IPS-15b (cell line): ENCODE measurements around the gene PHF2.

ENCODE experiments used
- H3K27me3 ChIP-seq: one replicate; pipeline ENCODE4 v1.6.1; 2013; ENCODE audit warnings: low read length; ENCODE audit not compliant: control insufficient read depth, insufficient read depth
- H3K36me3 ChIP-seq: one replicate; pipeline ENCODE4 v1.6.1; 2013; ENCODE audit warnings: low read length; ENCODE audit not compliant: control insufficient read depth, insufficient read depth
- H3K4me1 ChIP-seq: one replicate; pipeline ENCODE4 v1.6.1; 2013; ENCODE audit warnings: mild to moderate bottlenecking, low read length; ENCODE audit not compliant: control insufficient read depth, insufficient read depth
- H3K4me3 ChIP-seq: one replicate; pipeline ENCODE4 v1.5.1; 2013; ENCODE audit warnings: low read depth, low read length
- H3K9ac ChIP-seq: one replicate; pipeline ENCODE4 v1.6.1; 2013; ENCODE audit warnings: low read depth, mild to moderate bottlenecking, low read length
- H3K9me3 ChIP-seq: one replicate; pipeline ENCODE4 v1.6.1; 2013; ENCODE audit warnings: mild to moderate bottlenecking, low read length; ENCODE audit not compliant: control insufficient read depth, insufficient read depth

The PHF2 gene

DNA sequence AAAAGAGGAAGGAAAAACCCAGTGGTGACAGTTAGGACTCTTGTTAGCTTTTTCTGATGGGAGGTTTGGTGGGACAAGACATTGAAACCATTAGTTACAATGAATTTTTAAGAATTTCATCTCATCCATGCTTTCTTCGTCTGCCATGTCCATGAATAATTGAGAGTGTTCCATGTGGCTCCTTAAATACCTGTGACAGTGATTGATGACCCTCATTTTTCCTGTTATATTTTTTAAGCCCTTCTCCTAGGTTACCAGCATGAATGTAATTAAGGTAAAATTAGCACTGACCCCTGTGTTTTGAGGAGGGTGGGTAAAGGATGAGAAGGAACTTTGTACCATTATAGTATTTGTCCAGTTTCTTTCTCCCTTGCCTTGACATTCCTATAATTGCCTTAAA, 23.5 kb upstream of the PHF2 start:
- Histone ChIP-seq H3K27me3 (no peaks in the 10 kb centered on the region), H3K9me3 (no peaks in the 10 kb centered on the region), H3K9ac (no peak overlapping the region), H3K36me3 (peaks cover 11% of the 10 kb centered on the region), H3K4me3 (no peak overlapping the region), H3K4me1 (peaks cover 8% of the 10 kb centered on the region)

GRCh38 chr9:93555370-93555769, 21.0 kb upstream of the PHF2 start:
- Histone ChIP-seq H3K4me3 (no peak overlapping the region), H3K36me3 (peaks cover 23% of the 10 kb centered on the region), H3K4me1 (peaks cover 8% of the 10 kb centered on the region), H3K27me3 (no peaks in the 10 kb centered on the region), H3K9ac (no peak overlapping the region), H3K9me3 (no peaks in the 10 kb centered on the region)

DNA sequence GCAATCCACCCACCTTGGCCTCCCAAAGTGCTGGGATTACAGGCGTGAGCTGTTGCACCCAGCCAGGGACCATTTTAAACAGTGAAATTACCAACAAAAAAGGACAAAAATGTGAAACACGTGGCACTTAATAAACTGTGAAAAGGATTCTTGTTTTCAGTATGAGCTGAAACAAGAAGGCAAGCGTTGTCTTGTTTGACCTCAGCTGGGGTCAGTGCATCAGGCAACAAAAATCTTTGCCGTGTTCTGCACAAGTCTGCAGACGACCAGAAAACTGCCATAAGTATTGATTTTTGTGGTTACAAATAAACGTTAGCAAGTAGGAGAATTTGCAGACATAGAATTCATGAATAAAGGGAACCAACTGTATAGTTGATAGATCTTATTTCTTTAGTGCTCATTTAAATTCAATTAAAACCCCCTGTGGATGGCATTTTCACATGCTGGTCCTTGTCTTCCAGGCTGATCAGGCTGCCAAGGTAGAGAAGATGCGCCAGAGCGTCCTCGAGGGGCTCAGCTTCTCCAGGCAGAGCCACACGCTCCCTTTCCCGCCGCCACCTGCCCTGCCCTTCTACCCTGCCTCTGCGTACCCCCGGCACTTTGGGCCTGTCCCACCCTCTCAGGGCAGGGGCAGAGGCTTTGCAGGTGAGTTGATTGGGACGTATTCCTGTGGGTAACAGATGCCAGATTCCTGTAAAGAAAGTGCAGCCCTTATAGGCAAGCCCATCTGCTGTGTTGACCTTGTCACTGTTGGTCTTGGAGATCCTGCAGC, 18.8 kb upstream of the PHF2 start:
- peaks cover 8% of the 10 kb centered on the region for H3K4me1 ChIP-seq
- H3K9me3 ChIP-seq, result no peaks in the 10 kb centered on the region
- peaks cover 31% of the 10 kb centered on the region for H3K36me3 ChIP-seq
- no peaks in the 10 kb centered on the region for H3K27me3 ChIP-seq
- no peak overlapping the region for H3K9ac ChIP-seq
- no peak overlapping the region for H3K4me3 ChIP-seq

- H3K4me1 ChIP-seq, result peaks cover 8% of the 10 kb centered on the region
- H3K27me3 ChIP-seq, result no peaks in the 10 kb centered on the region
- H3K9me3 ChIP-seq, result no peaks in the 10 kb centered on the region
- no peak overlapping the region for H3K4me3 ChIP-seq
- peaks cover 36% of the 10 kb centered on the region for H3K36me3 ChIP-seq
- no peak overlapping the region for H3K9ac ChIP-seq
These were observed 17.9 kb upstream of the PHF2 start for GRCh38 chr9:93558503-93558902.

DNA sequence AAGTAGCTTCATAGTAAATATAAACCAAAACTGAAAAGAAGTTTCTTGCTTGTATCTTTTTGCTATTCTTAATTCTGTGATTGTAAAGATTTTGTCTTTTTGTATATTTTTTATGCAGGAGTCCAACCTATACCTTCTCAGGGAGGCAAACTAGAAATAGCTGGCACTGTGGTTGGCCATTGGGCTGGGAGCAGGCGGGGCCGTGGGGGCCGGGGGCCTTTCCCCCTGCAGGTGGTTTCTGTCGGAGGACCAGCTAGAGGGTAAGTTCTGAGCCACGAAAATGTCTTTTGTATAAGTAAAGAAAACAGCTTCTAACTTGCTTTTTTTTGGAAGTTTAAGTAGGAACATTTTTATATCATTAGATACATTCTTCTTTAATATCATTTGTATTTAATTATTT, 15.4 kb upstream of the PHF2 start:
- H3K36me3 ChIP-seq, result peaks cover 36% of the 10 kb centered on the region

DNA sequence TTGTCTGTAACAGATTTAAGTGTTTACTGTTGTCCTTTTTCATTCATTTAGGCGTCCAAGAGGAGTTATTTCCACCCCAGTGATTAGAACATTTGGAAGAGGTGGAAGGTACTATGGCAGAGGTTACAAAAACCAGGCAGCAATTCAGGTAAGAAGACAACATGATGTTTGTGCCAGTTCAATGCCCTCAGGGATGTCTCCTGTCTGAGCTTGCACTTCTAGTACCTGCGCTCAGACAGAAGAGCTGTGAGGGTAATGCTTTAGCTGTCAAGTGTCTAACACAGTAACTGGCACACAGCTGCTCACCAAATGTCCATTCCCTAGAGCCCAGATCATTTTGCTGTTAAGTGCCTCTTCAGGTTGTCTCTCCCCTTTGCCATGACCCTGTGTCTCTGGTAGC, 14.2 kb upstream of the PHF2 start:
- H3K9me3 ChIP-seq, result no peaks in the 10 kb centered on the region
- no peak overlapping the region for H3K4me3 ChIP-seq
- H3K4me1 ChIP-seq, result peaks cover under 1% of the 10 kb centered on the region
- H3K9ac ChIP-seq, result no peak overlapping the region
- H3K27me3 ChIP-seq, result no peaks in the 10 kb centered on the region
- H3K36me3 ChIP-seq, result peaks cover 36% of the 10 kb centered on the region

More for the DNA sequence above, 15.4 kb upstream of the PHF2 start:
- Histone ChIP-seq H3K4me3 (no peak overlapping the region), H3K9me3 (no peaks in the 10 kb centered on the region), H3K27me3 (no peaks in the 10 kb centered on the region), H3K9ac (no peak overlapping the region), H3K4me1 (no peaks in the 10 kb centered on the region)

- Histone ChIP-seq H3K36me3 (peaks cover 16% of the 10 kb centered on the region), H3K4me1 (peaks cover 6% of the 10 kb centered on the region), H3K9me3 (no peaks in the 10 kb centered on the region), H3K4me3 (no peak overlapping the region), H3K9ac (no peak overlapping the region), H3K27me3 (no peaks in the 10 kb centered on the region)
These were observed 11.3 kb upstream of the PHF2 start for GRCh38 chr9:93565089-93565488.

DNA sequence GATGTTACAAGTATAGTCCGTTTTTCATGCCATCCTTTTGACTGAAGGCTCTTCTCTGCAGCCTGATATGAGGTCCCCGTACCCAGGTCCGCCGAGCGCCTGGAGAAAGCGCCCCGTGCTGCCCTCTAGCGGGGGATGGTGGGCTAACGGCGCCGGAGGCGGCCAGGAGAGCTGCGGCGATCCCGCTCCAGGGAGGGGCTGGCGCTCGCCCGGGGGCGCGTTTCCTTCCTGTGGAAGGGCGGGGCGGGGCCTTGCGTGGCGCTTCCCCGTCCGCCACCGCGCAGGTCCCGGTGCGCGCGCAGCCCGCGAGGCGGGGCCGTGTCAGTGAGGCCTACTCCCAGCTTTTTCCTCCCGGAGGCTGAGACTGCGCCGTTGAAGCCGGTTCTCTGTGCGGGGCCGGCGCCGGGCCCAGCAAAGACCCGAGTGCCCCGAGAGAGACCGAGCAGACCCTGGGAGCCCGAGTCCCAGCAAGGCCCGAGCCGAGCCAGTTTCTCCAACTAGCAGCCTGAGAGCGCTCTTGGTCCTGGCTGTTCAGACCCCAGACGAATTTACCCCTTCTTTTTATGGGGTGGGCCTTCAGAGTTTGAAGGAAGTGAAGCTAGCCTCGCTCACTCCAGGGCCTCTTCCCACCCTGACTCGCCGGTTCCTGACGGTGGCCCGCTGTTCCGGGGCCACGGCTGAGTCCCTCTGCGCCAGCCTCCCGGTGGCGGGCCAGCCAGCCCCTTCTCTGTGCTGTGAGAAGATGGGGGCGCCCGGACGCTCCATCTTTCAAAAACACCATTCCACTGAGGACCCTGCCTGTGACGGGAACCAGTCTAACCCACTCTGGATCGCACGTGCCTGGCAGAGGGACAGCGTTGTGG, 9.7 kb upstream of the PHF2 start:
- Histone ChIP-seq H3K27me3 (no peaks in the 10 kb centered on the region), H3K4me3 (peak overlapping the region; percentile 79), H3K4me1 (peaks cover 6% of the 10 kb centered on the region), H3K9me3 (no peaks in the 10 kb centered on the region), H3K9ac (peak overlapping the region; percentile 89), H3K36me3 (peaks cover 12% of the 10 kb centered on the region)

DNA sequence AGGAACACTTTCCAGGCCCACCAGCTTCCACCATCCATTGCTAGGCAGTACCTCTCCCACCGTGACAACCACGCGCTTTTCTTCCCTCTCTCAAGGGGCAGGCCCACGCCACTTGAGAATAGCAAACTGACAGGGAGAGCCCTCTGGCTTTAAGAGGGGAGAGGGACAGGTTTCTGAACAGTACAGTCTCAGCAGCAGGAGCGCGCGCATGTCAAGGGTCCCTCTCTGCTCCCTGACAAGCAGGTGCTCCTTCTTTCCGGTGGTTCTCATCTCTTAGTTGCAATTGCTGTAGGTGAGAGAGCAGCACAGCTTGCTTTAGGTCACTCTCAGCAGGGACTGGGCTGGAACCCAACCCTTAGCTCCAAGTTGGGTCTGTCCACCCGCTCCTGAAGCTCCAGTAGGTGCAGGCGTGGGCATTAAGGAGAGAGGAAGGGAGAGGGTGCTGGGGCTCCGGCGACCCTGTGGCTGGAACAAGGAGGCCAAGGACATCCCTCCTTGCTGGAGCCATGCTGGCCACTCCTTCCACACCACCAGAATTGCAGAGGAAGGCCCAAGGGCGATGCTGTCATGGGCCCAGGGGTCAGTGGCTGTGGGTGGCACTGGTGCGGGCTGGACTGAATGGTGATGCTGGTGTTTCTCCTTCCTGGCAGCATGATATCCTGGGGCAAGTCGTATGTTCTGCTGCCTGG, 9.0 kb upstream of the PHF2 start:
- peak overlapping the region; percentile 79 for H3K4me3 ChIP-seq
- H3K9me3 ChIP-seq, result no peaks in the 10 kb centered on the region
- H3K27me3 ChIP-seq, result no peaks in the 10 kb centered on the region
- peak overlapping the region; percentile 89 for H3K9ac ChIP-seq
- peaks cover 5% of the 10 kb centered on the region for H3K36me3 ChIP-seq
- H3K4me1 ChIP-seq, result peaks cover 6% of the 10 kb centered on the region

DNA sequence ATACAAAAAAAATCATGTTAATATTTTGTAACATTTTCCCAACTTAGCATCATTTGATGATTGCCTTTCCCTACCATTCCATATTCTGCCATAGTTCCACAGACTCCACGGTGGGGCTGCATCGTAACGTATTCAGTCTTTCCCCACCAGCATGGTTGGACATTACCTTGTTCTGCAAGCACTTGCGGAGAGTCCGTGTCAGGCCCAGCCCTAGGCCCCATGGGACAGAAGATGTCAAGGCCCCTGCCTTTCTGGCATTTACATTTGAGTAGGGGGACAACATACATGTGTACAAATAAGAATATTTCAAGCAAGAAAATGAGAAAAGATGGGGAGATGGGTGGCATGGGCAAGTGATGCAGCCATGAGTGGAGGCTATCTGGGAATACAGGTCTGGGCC, 8.2 kb upstream of the PHF2 start:
- H3K27me3 ChIP-seq, result no peaks in the 10 kb centered on the region
- H3K4me3 ChIP-seq, result no peak overlapping the region
- no peaks in the 10 kb centered on the region for H3K9me3 ChIP-seq
- peaks cover 6% of the 10 kb centered on the region for H3K4me1 ChIP-seq
- H3K9ac ChIP-seq, result no peak overlapping the region
- peaks cover 2% of the 10 kb centered on the region for H3K36me3 ChIP-seq

- Histone ChIP-seq H3K4me3 (no peak overlapping the region), H3K27me3 (no peaks in the 10 kb centered on the region), H3K9ac (no peak overlapping the region), H3K9me3 (no peaks in the 10 kb centered on the region), H3K4me1 (peaks cover 12% of the 10 kb centered on the region), H3K36me3 (no peaks in the 10 kb centered on the region)
These were observed 6.7 kb upstream of the PHF2 start for GRCh38 chr9:93569621-93570174.
